ENCODE results near the gene DDO.

The DDO gene, protein sequence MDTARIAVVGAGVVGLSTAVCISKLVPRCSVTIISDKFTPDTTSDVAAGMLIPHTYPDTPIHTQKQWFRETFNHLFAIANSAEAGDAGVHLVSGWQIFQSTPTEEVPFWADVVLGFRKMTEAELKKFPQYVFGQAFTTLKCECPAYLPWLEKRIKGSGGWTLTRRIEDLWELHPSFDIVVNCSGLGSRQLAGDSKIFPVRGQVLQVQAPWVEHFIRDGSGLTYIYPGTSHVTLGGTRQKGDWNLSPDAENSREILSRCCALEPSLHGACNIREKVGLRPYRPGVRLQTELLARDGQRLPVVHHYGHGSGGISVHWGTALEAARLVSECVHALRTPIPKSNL

DNA sequence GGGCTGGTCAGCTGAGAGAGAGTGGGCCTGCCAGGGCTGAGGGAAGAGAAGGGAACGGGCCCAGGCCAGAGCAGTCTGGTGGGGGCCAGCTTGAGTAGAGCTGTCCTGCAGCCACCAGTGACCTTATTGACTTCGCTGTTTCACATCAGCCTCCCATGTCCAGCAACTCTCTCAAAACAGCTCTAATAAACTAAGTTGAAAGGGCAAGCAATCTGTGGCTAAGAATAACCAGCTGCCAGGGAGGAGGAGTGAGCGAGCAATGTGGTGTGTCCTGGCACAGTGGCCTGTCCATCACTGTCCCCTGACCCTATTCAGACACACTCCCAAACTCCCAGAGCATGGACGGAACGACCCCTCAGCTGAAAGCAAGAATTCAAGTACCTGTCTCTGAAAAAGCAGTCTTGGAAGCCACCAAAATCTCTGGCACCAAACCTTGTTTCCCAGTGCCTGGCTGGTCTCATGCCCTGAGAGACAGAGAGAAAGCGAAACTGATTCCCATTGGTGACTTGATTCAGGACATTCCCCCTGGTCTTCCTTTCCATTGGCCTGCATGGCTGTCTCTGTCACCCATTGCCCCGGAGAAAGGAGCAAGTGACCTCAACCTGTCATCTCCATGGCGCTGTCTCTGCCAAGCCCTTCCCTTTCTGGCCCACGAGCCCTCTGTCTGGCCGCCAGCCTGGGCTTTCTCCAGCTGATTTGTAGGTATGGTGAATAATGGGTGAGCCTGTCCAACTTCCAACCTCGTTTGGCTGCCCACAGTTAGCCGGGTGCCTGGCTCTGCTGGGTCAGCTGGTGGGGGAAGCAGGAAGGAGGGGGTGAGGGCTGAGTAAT, at the start of gene DDO:
Gene DDO (minus strand): TSS at position 490 of the 831 bp plus-strand sequence. CDS start 2,113 bp downstream, outside the sequence.
- no peak for DNase-seq

DNA sequence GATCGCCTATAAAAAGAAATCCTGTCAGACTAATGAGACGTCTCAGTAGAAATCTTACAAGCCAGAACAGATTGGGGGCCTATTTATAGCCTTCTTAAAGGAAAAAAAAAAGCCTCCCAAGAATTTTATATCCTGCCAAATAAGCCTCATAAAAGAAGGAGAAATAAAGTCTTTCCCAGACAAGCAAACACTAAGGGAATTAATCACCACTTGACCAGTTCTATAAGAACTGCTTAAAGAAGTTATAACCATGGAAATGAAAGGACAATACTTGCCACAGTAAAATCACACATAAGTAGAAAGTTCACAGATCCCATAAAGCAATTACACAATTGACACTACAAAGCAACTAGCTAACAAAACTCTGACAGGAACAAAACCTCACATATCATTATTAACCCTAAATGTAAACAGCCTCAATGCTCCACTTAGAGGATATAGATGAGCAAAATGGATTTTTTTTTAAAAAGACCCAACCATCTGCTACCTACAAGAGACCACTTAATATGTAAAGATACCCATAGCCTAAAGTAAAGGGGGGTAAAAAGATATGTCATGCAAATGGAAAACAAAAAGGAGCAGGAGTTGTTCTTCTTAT, 47.6 kb upstream of the DDO start:
- DNase-seq: no peak

DNA sequence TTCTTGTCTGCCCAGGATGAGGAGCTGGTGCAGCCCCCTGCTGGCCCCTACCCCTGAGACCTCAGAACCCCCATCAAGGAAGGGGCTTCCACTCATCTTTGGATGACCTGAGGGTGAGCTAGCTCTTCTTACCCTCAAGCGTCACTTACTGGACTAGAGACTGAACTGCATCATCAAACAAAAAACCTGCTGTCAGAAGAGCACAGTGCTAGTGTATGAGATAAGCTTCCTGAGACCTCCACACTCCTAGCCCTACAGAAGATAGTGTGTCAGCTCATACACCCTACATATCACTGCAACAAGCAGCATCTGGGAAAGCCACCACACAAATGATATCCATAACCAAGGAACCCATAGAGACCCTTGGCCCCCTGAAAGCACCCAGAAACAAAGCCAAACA, 46.0 kb upstream of the DDO start:
- DNase-seq: no peak

DNA sequence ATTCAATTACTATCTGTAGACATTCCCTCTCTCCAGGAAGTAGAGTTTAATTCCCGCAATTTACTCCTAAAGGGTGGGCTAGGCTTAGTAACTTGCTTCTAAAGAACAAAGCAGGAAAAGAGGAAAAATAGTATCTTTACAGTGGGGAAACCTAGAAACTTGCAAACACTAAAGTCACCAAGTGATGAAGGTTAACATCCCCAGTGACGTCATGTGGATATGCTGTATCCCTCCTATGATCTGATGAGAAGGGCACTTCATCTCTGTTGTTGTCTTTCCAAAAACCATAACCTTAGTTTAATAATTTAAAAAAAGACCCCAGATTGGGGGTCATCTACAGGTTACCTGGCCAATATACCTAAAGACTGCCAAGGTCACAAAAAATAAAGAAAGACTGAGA, 43.8 kb upstream of the DDO start:
- DNase-seq: no peak

DNA sequence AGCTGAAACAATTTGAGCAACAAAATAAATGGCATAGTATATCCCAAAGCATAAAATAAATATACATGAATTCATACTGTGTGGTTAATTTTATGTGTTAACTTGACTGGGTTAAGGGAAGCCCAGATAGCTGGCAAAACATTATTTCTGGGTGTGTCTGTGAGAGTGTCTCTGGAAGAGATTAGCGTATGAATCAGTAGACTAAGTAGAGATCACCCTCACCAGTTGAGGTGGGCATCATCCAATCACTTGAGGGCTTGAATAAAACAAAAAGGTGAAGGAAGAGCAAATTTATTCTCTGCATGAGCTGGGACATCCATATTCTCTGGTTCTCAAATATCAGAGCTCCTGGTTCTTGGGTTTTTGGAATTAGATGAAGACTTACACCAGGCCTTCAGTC, 43.1 kb upstream of the DDO start:
- no peak for DNase-seq

DNA sequence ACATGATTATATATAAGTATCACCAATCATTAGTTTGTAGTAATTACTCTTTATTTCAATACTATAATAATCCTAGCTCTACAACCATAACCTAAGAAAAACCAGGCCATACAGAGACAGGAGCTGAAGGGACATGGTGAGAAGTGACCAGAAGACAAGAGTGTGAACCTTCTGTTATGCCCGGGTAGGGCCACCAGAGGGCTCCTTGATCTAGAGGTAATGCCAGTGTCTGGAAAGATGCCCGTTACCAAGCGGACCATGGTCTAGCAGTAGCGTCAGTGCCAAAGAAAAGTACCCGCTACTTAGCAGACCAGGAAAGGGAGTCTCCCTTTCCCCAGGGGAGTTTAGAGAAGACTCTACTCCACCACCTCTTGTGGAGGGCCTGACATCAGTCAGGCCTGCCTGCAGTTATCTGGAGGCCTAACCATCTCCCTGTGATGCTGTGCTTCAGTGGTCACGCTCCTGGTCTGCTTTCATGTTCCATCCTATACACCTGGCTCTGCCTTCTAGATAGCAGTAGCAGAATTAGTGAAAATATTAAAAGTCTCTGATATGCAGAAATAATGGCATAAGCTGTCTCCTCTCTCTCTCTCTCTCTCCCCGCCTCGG, 42.3 kb upstream of the DDO start:
- DNase-seq: peak; percentile 13

DNA sequence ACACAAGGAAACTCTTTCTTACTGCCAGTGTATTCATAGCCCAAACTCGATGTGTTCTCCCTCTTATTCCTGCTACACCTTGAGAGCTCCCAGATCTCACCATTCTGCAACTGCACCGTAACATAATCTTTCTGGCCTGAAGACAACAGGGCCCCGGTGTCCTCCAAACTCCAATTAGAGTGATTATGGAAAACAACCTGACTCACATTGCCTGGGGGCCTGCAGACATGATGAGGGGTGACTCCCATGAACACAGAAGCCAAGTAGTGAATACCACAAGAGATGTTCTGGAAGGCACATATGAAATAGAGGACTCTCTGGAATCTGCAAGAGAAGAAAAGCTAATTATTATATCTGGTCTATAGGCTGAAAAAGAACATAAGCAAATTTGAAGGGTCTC, 41.3 kb upstream of the DDO start:
- DNase-seq: no peak

DNA sequence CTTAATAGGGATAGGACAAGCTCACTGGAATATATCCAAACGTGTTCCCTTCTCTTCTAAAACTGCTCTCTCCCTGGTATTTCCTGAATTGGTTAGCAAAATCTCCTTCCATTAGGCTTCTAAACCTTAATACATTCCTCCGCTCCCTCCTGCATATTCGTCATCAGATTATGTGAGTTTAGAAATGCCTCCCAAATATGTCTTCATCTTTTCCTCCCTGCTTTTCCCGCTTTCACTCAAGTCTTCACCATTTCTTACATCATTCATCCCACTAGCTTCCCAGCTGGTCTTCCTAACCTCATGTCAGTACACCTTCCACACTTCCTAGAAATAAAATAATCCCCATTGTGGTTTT, 34.1 kb upstream of the DDO start:
- DNase-seq: no peak

DNA sequence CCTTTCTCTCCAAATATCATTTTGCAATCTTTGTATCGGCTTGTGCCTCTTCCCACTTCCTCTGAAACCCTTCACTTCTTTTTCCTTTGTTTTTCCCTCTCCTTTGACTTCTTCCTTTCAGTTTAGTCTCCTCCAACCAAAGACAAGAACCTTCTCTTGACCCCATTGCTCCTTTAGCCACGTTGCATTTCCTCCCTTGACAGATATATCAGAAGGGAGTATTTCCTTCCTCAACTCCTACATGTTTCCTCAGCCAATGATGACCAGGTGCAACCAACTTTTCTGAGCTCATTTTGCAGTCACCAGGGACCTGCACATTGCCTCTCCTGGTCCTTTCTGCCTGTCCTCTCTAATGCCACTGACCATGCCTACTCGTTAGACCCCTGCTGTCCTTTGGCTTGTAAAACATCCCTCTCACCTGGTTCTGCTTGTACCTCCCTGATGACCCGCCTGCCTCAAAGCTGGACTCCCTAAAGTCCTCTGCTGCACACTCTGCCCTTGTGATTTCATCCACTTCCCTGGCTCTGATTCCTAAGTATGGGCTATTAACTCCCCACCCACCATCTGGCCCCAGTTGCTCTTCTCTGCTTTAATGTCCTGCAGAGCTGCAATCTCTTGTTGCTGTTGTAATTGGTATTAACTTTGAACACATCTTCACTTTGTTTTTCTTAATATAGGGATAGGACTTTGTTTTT, 33.6 kb upstream of the DDO start:
- no peak for DNase-seq

DNA sequence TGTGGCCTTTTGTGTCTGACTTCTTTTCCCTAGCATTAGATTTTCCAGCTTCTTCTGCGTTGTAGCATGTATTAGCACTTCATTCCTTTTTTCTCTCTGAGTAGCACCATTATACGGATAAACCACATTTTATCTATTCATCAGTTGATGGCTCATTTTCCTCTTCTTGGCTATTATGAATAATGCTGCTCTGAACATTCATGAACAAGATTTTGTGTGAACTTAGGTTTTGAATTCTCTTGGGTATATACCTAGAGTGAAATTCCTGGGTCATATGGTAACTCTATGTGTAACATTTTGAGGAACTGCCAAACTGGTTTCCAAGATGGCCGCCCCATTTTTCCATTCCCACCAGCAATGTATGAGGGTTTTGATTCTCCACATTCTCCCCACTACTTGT, 32.4 kb upstream of the DDO start:
- no peak for DNase-seq

DNA sequence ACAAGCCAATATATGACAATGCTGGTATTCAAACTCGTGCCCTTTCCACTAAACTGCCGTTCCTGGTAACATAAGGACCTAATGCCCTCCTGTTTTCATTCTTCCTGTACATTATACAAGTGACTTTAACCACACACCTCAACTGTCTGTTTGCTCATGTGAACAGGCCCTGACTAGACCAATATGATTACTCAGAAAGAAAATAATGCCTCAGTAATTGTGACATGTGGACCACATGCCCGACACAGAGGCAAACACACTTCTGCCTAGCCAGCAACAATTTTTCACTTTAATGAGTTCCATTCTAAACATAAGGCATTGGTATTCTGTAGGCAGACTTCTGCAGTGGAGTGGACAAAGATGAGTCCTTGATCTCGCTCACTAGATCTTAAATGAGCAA, 31.0 kb upstream of the DDO start:
- DNase-seq: peak; percentile 34

DNA sequence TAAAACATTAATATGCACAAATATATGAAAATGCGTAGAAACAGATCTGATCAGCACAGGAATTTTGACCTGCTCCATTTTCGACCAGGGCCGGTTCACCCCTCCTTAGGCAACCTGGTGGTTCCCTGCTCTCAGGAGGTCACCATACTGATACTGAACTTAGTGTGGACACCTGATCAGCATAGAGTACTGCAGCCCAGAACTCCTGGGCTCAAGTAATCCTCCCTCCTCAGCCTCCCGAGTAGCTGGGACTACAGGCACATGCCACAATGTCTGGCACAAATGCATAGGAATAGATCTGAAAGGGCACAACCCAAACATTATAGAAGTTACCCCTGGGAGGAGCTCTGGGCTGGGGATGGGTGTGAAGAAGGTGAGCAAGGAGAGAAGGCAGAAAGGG, 24.7 kb upstream of the DDO start:
- no peak for DNase-seq

DNA sequence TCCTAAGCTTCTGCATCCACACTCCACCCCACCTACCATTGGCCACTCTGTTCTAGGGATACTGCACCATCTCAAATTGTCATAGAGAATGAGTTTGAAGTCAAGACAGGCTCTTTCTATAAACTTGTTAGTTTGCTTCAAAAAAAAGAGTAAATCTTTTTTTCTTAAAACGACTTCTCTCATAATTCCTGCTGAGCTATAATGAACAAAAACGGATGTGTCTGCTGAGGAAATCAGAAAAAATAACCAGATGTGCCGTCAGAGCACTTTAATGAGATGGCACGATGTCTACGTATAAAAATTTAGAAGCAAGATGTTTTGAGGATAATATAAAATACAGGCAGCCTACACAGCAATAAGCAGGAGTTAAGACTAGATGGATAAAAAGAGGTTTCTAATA, 24.0 kb upstream of the DDO start:
- no peak for DNase-seq

DNA sequence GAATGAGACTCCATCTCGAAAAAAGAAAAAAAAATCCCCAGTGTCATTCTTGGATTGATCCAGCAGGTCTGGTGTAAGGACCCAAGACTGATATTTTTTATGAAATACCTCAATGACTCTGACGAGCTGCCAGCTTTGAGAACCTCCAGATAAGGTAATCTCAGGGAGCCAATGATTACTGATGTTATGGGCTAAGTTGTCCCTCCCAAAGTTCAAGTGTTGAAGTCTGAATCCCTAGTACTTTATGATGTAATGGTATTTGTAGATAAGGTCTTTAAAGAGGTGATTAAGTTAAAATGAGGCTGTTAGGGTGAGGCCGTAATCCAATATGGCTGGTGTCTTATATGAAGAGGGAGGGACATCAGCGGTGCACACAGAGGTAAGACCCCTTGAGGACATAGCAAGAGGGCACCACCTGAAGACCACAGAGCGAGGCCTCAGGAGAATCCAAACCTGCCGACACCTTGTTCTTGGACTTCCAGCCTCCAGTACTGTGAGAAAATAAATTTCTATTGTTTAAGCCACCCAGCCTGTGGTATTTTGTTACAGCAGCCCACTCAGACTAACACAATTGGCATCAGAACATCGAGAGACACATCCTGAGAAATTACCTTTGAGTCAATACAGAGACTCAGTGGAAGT, 19.7 kb upstream of the DDO start:
- DNase-seq: no peak

DNA sequence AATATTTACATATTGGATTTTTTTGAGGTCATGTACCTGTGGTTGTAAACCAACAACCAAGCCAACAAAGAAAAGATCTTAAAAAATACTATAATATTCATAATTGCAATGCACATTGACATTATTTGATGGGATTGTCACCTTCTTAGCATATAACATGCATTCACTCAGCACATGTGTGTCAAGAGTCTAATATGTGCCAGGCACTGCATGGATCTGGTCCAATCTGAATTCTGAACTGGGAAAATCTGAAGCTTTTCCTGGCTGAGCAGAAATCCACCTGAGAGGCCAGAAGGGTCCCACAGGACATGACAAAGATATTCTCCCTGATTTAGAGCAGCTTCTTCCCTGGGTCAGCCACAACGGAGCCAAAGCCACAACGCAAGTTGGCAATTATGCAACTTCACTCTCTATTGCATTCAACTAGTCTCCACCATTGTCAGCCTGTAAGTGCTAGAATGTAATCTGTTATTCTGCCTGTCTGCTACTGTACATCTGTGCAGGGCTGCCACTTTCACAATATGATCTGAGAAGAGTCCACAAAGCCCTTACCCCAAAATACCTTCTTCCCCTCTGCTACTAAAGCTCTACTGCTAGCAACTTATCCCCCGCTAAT, 17.0 kb upstream of the DDO start:
- no peak for DNase-seq

DNA sequence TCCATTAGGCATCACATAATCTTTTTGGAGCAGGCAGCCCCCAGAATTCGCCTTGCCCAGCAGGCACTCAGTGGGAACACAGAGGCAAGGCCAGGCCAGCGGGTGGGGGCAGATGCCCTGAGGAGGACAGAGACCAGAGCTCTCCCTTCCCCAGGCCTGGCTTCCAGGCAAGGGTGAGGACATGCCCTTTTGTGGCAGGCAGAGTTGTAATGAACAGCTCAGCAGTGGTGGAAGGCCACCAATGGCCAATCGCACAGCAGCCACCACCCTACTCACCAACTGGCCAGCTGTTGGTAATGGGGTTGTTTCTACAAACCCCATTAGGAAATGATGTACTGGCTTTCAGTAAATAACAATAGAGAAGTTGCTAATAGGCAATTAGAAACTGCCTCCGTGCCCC, 15.4 kb upstream of the DDO start:
- no peak for DNase-seq

DNA sequence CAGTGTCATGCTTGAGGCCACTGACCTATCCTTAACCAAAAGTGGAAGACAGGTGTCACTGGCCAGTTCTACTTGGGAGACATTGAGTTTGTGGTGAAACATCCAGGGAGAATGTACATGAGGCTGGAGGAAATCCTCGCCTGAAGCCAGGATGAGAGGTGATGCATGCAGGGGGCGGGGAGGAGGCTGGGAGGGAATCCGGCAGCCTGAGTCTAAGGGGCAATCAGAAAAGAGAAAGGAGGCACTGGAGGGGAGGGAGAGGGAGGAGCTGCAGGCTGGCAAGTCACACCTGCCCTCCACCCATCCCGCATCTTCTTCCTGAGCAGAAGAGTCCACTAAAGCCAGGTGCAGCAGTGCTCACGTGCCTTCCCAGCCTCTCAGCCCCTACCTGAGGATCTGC, 14.9 kb upstream of the DDO start:
- peak; percentile 3 for DNase-seq

DNA sequence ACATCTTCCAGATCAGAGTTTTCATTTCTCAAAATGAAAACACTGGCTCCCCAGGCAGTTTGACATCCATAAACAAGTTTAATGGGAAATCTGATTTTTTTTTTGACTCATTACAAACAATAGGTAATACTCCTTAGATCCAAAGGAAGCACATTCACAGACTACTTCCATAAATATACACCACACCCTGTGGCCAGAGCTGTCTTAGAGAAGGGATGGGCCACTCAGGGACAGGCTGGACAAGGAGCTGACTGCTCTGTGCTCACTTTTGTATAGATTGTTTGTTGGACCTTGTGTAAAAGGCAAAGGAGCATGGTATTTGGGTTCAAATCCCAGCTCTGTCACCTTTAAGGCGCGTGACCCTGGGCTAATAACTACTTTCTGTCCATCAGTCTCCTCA, 12.8 kb upstream of the DDO start:
- no peak for DNase-seq

DNA sequence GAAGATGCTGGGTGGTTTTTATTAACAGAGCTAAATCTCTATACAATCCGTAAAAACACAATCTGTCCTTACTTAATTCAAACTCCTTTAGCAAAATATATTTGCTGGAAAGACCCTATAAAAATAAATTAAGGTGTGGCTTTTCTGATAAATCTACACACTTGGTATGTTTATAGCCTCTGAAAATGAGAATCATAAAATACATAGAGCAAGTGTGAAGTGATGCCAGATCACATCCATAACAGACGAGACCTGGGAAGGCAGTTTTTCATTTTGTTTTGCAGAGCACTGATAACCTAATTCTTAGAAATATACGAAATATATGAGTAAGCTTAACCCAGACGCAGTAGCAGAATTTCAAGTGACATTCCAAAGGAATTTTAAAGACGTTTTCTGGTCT, 10.4 kb upstream of the DDO start:
- no peak for DNase-seq

DNA sequence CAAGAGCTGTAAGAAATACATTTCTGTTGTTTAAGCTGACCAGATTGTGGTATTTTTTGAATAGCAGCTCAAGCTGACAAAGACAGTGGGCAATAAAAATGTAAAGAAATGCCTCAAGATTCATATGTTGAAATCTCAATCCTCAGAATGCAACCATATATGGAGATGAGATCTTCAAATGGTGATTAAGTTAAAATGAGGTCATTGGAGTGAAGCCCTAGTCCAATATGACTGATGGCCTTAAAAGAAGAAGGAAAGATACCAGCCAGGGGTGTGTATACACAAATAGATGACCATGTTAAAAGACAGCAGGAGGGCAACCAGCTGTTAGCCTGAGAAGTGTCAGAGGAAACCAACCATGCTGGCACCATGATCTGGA, 7.1 kb upstream of the DDO start:
- no peak for DNase-seq

DNA sequence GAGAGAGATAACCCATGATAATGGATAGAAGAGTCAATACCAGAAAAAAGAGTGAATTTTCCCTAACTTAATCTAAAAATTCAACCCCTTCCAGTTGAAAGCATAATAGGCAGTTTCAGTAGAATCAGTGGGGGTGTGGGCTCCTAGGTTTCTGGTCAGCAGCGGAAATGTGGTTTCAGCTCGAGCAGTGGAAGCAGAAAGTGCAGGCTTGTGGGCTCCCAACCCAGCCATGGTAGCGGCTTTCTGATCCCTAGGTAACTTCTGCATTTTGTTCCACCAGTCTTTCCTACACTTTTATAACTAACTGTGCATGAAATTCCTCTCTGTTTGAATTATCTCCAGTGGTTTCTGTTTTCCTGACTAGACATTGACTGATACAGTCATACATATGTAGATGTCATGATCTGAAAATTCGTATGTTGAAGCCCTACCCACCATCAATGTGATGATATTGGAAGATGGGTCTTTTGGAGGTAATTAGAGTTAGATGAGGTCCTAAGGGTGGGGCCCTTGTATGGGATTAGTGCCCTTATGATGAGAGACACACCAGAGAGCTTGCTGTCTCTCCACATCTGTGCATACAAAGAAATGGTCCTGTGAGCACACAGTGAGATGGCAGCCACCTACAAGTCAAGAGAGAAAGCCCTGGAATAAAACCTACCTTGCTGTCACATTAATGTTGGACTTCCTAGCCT, 6.5 kb upstream of the DDO start:
- DNase-seq: no peak
